ENCODE measurements around the gene LIF.
"Not testable (repeated sequence)": the region's sequence is repeated elsewhere in the genome, so short reads cannot be mapped to it uniquely, and the experiment has no call there.

Gene LIF

GRCh38 chr22:30201945-30202344 is 44.6 kb downstream of the LIF start:
- no peak overlapping the region for H3K4me3 ChIP-seq (replicated peaks; ENCODE audit: low read depth, low read length)
- TF ChIP-seq, protein P1, sequence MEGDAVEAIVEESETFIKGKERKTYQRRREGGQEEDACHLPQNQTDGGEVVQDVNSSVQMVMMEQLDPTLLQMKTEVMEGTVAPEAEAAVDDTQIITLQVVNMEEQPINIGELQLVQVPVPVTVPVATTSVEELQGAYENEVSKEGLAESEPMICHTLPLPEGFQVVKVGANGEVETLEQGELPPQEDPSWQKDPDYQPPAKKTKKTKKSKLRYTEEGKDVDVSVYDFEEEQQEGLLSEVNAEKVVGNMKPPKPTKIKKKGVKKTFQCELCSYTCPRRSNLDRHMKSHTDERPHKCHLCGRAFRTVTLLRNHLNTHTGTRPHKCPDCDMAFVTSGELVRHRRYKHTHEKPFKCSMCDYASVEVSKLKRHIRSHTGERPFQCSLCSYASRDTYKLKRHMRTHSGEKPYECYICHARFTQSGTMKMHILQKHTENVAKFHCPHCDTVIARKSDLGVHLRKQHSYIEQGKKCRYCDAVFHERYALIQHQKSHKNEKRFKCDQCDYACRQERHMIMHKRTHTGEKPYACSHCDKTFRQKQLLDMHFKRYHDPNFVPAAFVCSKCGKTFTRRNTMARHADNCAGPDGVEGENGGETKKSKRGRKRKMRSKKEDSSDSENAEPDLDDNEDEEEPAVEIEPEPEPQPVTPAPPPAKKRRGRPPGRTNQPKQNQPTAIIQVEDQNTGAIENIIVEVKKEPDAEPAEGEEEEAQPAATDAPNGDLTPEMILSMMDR (IDR thresholded peaks at IDR 0.05; ENCODE audit: insufficient read depth, low read length, poor library complexity, severe bottlenecking): no peak
- H3K36me3 ChIP-seq (ENCODE audit: control insufficient read depth, insufficient read depth, low read length): no peaks in the 10 kb centered on the region
- H3K27me3 ChIP-seq (replicated peaks; ENCODE audit: control insufficient read depth, insufficient read depth, low read length): no peaks in the 10 kb centered on the region
- DNase-seq (ENCODE audit: extremely low read depth, insufficient read length): no peak

DNA sequence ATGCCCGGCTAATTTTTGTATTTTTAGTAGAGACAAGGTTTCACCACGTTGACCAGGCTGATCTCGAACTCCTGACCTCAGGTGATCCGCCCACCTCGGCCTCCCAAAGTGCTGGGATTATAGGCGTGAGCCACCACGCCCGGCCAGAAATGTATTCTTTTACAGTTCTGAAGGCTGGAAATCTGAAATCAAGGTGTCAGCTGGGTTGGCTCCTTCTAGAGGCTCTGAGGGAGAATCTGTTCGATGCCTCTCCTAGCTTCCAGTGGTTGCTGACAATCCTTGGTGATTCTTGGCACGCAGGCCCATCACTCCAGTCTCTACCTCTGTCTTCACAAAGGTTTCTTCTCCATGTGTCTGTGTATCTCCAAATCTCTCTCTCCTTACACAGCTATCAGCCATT is 45.7 kb downstream of the LIF start:
- not testable (repeated sequence) for H3K4me3 ChIP-seq (replicated peaks; ENCODE audit: low read depth, low read length); H3K27me3 ChIP-seq (replicated peaks; ENCODE audit: control insufficient read depth, insufficient read depth, low read length); DNase-seq (ENCODE audit: extremely low read depth, insufficient read length); H3K36me3 ChIP-seq (ENCODE audit: control insufficient read depth, insufficient read depth, low read length)

GRCh38 chr22:30198921-30199320 is 47.6 kb downstream of the LIF start:
- H3K27me3 ChIP-seq (replicated peaks; ENCODE audit: control insufficient read depth, insufficient read depth, low read length): no peaks in the 10 kb centered on the region
- TF ChIP-seq, protein P1 (IDR thresholded peaks at IDR 0.05; ENCODE audit: insufficient read depth, low read length, poor library complexity, severe bottlenecking): no peak
- no peak overlapping the region for H3K4me3 ChIP-seq (replicated peaks; ENCODE audit: low read depth, low read length)
- no peak for DNase-seq (ENCODE audit: extremely low read depth, insufficient read length)
- H3K36me3 ChIP-seq (ENCODE audit: control insufficient read depth, insufficient read depth, low read length): no peaks in the 10 kb centered on the region

DNA sequence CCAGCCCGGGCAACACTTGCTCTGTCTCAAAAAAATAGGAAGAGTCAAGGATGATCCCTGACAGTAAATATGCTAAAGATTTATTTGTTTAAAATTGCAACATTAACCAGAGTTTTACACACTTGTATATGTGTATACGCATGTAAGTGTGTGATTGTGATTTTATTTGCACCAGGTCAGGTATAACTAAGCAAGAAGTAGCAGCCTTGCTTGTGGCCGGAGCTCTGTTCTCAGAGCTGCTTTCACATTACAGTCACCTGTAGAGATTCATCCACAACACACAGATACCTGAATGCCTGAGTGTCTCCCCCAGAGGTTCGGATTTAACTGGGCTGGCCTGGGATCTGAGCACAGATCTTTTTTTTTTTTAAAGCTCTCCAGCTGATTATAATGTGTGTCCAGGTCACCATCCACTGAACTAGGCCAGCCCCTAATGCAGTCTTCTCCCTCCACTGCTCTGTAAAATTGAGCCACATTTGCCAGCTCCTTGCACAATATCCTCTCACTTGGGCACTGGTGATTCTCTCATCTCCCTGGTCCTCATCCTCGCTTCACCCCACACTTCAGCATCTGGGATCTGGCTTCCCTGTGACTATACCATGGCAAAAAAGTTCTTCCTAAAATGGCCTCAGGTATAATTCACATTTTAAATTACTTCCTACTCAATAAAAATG is 48.3 kb downstream of the LIF start:
- Histone ChIP-seq H3K4me3 (replicated peaks; ENCODE audit: low read depth, low read length) (no peak overlapping the region), H3K27me3 (replicated peaks; ENCODE audit: control insufficient read depth, insufficient read depth, low read length) (no peaks in the 10 kb centered on the region), H3K36me3 (ENCODE audit: control insufficient read depth, insufficient read depth, low read length) (no peaks in the 10 kb centered on the region)
- no peak for DNase-seq (ENCODE audit: extremely low read depth, insufficient read length)
- TF ChIP-seq, protein P1 (IDR thresholded peaks at IDR 0.05; ENCODE audit: insufficient read depth, low read length, poor library complexity, severe bottlenecking): no peak

- no peak for DNase-seq (ENCODE audit: extremely low read depth, insufficient read length)
- Histone ChIP-seq H3K27me3 (replicated peaks; ENCODE audit: control insufficient read depth, insufficient read depth, low read length) (no peaks in the 10 kb centered on the region), H3K4me3 (replicated peaks; ENCODE audit: low read depth, low read length) (no peak overlapping the region), H3K36me3 (ENCODE audit: control insufficient read depth, insufficient read depth, low read length) (no peaks in the 10 kb centered on the region)
- TF ChIP-seq, protein P1 (IDR thresholded peaks at IDR 0.05; ENCODE audit: insufficient read depth, low read length, poor library complexity, severe bottlenecking): no peak
Observed at GRCh38 chr22:30197389-30197788, 49.2 kb downstream of the LIF start.

GRCh38 chr22:30196880-30197336 is 49.7 kb downstream of the LIF start:
- no peak for DNase-seq (ENCODE audit: extremely low read depth, insufficient read length)
- H3K27me3 ChIP-seq (replicated peaks; ENCODE audit: control insufficient read depth, insufficient read depth, low read length): no peaks in the 10 kb centered on the region
- no peaks in the 10 kb centered on the region for H3K36me3 ChIP-seq (ENCODE audit: control insufficient read depth, insufficient read depth, low read length)
- H3K4me3 ChIP-seq (replicated peaks; ENCODE audit: low read depth, low read length): no peak overlapping the region
- TF ChIP-seq, protein P1 (IDR thresholded peaks at IDR 0.05; ENCODE audit: insufficient read depth, low read length, poor library complexity, severe bottlenecking): no peak
